CD14-positive monocyte (primary cell): ENCODE measurements around the gene ADH5. TPM values are rescaled to one million over a fixed set of nuclear protein-coding genes. Genes with fewer than 3 reads are reported as not detected.

Experiments
- DNase-seq, 3 donors: peaks; one replicate each; pipeline ENCODE4 v3.0.0-alpha.2; 2011 to 2022
- H2AFZ ChIP-seq: 2 replicates; pipeline ENCODE4 v1.6.0; 2012; ENCODE audit warnings: mild to moderate bottlenecking, low read depth, low read length, inconsistent platforms; ENCODE audit not compliant: insufficient read depth, poor library complexity, severe bottlenecking
- H3K27ac ChIP-seq, 2 donors: 1 replicate in 1 of 2; 2 replicates in 1 of 2; pipeline ENCODE4 v1.5.1; 2012 to 2013; ENCODE audit warnings: low read length in 2 of 2, control low read depth in 1 of 2, inconsistent platforms in 1 of 2, low read depth in 1 of 2, mild to moderate bottlenecking in 1 of 2
- H3K27me3 ChIP-seq, 2 donors: one replicate each; pipeline versions ENCODE4 v1.6.0 to v1.6.1; 2011 to 2013; ENCODE audit warnings: low read length in 2 of 2; ENCODE audit not compliant: control insufficient read depth in 2 of 2, insufficient read depth in 2 of 2
- H3K36me3 ChIP-seq, 2 donors: replicated peaks in 1 of 2; 1 replicate in 1 of 2; 2 replicates in 1 of 2; pipeline versions ENCODE4 v1.5.1 to v1.6.1; 2012 to 2013; ENCODE audit warnings: low read length in 2 of 2, control low read depth in 1 of 2, inconsistent platforms in 1 of 2, mild to moderate bottlenecking in 1 of 2; ENCODE audit not compliant: insufficient read depth in 2 of 2, control insufficient read depth in 1 of 2
- H3K4me1 ChIP-seq, 2 donors: 1 replicate in 1 of 2; 2 replicates in 1 of 2; pipeline versions ENCODE4 v1.5.1 to v1.6.1; 2012 to 2013; ENCODE audit warnings: low read length in 2 of 2, control low read depth in 1 of 2, inconsistent platforms in 1 of 2, mild to moderate bottlenecking in 1 of 2, moderate library complexity in 1 of 2; ENCODE audit not compliant: insufficient read depth in 2 of 2, control insufficient read depth in 1 of 2
- H3K4me2 ChIP-seq: replicated peaks from 2 replicates; pipeline ENCODE3; 2012; ENCODE audit warnings: low read length, moderate library complexity, mild to moderate bottlenecking; ENCODE audit not compliant: poor library complexity, severe bottlenecking; ENCODE audit errors: extremely low read depth
- H3K4me3 ChIP-seq, 3 experiments: fragments of 200-600 bp in 1 of 3; sonication (generic) in 1 of 3; replicated peaks in 1 of 3; 1 replicate in 2 of 3; 2 replicates in 1 of 3; pipeline ENCODE4 v1.5.1; 2011 to 2013; ENCODE audit warnings: low read length in 3 of 3, mild to moderate bottlenecking in 3 of 3, control low read depth in 2 of 3, low read depth in 2 of 3, inconsistent platforms in 1 of 3, moderate library complexity in 1 of 3
- H3K79me2 ChIP-seq: 2 replicates; pipeline ENCODE4 v1.6.0; 2012; ENCODE audit warnings: mild to moderate bottlenecking, control low read depth, inconsistent platforms, low read length, moderate library complexity; ENCODE audit not compliant: insufficient read depth
- H3K9ac ChIP-seq: 2 replicates; pipeline ENCODE4 v1.6.0; 2017; ENCODE audit warnings: low read length, mild to moderate bottlenecking; ENCODE audit not compliant: insufficient read depth, poor library complexity, severe bottlenecking
- H3K9me3 ChIP-seq, 2 donors: replicated peaks in 1 of 2; 1 replicate in 1 of 2; 2 replicates in 1 of 2; pipeline versions ENCODE4 v1.5.1 to v1.6.1; 2012 to 2013; ENCODE audit warnings: low read length in 2 of 2, control low read depth in 1 of 2; ENCODE audit not compliant: control insufficient read depth in 1 of 2, insufficient read depth in 1 of 2
- H4K20me1 ChIP-seq: 2 replicates; pipeline ENCODE4 v1.6.0; 2012; ENCODE audit warnings: mild to moderate bottlenecking, low read length, control low read depth, moderate library complexity; ENCODE audit not compliant: insufficient read depth
- H3K27ac Mint-ChIP-seq, 7 donors: one replicate each; pipeline ENCODE4 v1.8.0; 2020; ENCODE audit warnings: mild to moderate bottlenecking in 7 of 7, mixed read lengths in 7 of 7, moderate library complexity in 6 of 7, inconsistent platforms in 2 of 7
- H3K27me3 Mint-ChIP-seq, 3 donors: one replicate each; pipeline ENCODE4 v1.8.0; 2021 to 2022; ENCODE audit warnings: low read depth in 3 of 3, mild to moderate bottlenecking in 3 of 3, mixed read lengths in 3 of 3, moderate library complexity in 3 of 3, inconsistent platforms in 1 of 3
- H3K36me3 Mint-ChIP-seq, 2 donors: one replicate each; pipeline ENCODE4 v1.8.0; 2020; ENCODE audit warnings: mixed read lengths in 2 of 2, inconsistent platforms in 1 of 2, mild to moderate bottlenecking in 1 of 2
- H3K4me1 Mint-ChIP-seq: one replicate; pipeline ENCODE4 v1.8.0; 2020; ENCODE audit warnings: mild to moderate bottlenecking, mixed read lengths
- H3K4me3 Mint-ChIP-seq, 2 donors: one replicate each; pipeline ENCODE4 v1.8.0; 2020; ENCODE audit warnings: mild to moderate bottlenecking in 2 of 2, mixed read lengths in 2 of 2, moderate library complexity in 1 of 2
- H3K9me3 Mint-ChIP-seq, 7 donors: one replicate each; pipeline ENCODE4 v1.8.0; 2020 to 2022; ENCODE audit warnings: mixed read lengths in 7 of 7, mild to moderate bottlenecking in 6 of 7, moderate library complexity in 6 of 7, inconsistent platforms in 2 of 7
- CTCF ChIP-seq: fragments of 200-600 bp; IDR thresholded peaks from one replicate; pipeline ENCODE4 v1.8.0; 2022; ENCODE audit warnings: antibody characterized with exemption, mild to moderate bottlenecking
- WGBS: methylation state at CpG from one replicate; pipeline ENCODE4 v1.1.5; 2013; ENCODE audit warnings: missing lambda C conversion rate; ENCODE audit not compliant: insufficient coverage; 5-methylcytosine and 5-hydroxymethylcytosine counted together
- intact Hi-C, 2 donors: fragments of 100-400 bp; cut with micrococcal nuclease; formaldehyde crosslinking; loops; one replicate each; pipeline versions ENCODE4 v1.15.0 to v1.15.1; 2023
- polyA plus RNA-seq, 3 donors: library from polyadenylated mRNA; depleted of rRNA in 1 of 3; unstranded in 2 of 3; stranded (reverse) in 1 of 3; fragments of 300-500 nt in 2 of 3; fragments of >200 nt in 1 of 3; fragmentation: Illumina TruSeq in 2 of 3; gene quantifications; 1 replicate in 2 of 3; 2 replicates in 1 of 3; pipeline ENCODE4 v1.2.3, GENCODE V29; 2012 to 2021

Gene ADH5
- polyA plus RNA-seq, 3 donors: 31.7 to 93.5 (median 79.3) TPM

- Mint-ChIP-seq H3K9me3 (peaks cover 0 to 2% (median 0%) of the 10 kb centered on the region in 7 donors), H3K36me3 (no peaks in the 10 kb centered on the region), H3K27me3 (no peaks in the 10 kb centered on the region), H3K4me3 (no peak overlapping the region), H3K27ac (no peak overlapping the region), H3K4me1 (no peaks in the 10 kb centered on the region)
- H3K9ac ChIP-seq: no peak overlapping the region
- no peak overlapping the region for H3K4me3 ChIP-seq
- H3K9me3 ChIP-seq: no peaks in the 10 kb centered on the region
- H3K27ac ChIP-seq: no peak overlapping the region
- intact Hi-C loops: no loop called here
- H3K36me3 ChIP-seq: no peaks in the 10 kb centered on the region
- H3K4me2 ChIP-seq: no peak overlapping the region
- DNase-seq: no peak
- no peaks in the 10 kb centered on the region for H3K79me2 ChIP-seq
- H3K27me3 ChIP-seq: no peaks in the 10 kb centered on the region
- no peak overlapping the region for H2AFZ ChIP-seq
- no peaks in the 10 kb centered on the region for H3K4me1 ChIP-seq
- no peak for TF ChIP-seq CTCF
- WGBS: 71% methylated on average over 2 of the region's 3 CpGs
- no peaks in the 10 kb centered on the region for H4K20me1 ChIP-seq
Measured at GRCh38 chr4:99135541-99136162, 47.1 kb upstream of the ADH5 start.

GRCh38 chr4:99134586-99134985, 46.0 kb upstream of the ADH5 start:
- H3K27ac Mint-ChIP-seq: no peak overlapping the region

More at GRCh38 chr4:99134586-99134985, 46.0 kb upstream of the ADH5 start:
- H3K4me1 ChIP-seq: no peaks in the 10 kb centered on the region
- DNase-seq: no peak
- H3K9ac ChIP-seq: no peak overlapping the region
- H3K27ac ChIP-seq: no peak overlapping the region
- H3K27me3 ChIP-seq: no peaks in the 10 kb centered on the region
- Mint-ChIP-seq H3K9me3 (peaks cover 0 to 2% (median 0%) of the 10 kb centered on the region in 7 donors), H3K4me1 (no peaks in the 10 kb centered on the region), H3K27me3 (no peaks in the 10 kb centered on the region), H3K4me3 (no peak overlapping the region), H3K36me3 (no peaks in the 10 kb centered on the region)
- H3K4me3 ChIP-seq: no peak overlapping the region
- no peak overlapping the region for H3K4me2 ChIP-seq
- H4K20me1 ChIP-seq: no peaks in the 10 kb centered on the region
- no peak for TF ChIP-seq CTCF
- no peaks in the 10 kb centered on the region for H3K79me2 ChIP-seq
- intact Hi-C loops: no loop called here
- no peak overlapping the region for H2AFZ ChIP-seq
- WGBS: 100% methylated on average over 1 of the region's 3 CpGs
- no peaks in the 10 kb centered on the region for H3K36me3 ChIP-seq
- no peaks in the 10 kb centered on the region for H3K9me3 ChIP-seq
